SK-N-SH (cell line): Measurements from ENCODE around the gene CGB7. TPM values are rescaled to one million over a fixed set of nuclear protein-coding genes. Genes with fewer than 3 reads are reported as not detected.

ENCODE experiments used
- CTCF ChIA-PET: fragments of 300-600, 350-600 bp; formaldehyde crosslinking; extraction: SDS; loops from one replicate; lab custom pipeline; 2021; lab: Yijun Ruan, JAX
- POLR2A ChIA-PET: fragments of 350-600 bp; sonication (Branson Sonifier 250); formaldehyde crosslinking; extraction: SDS; loops from one replicate; lab custom pipeline; 2020; ENCODE audit warnings: antibody characterized with exemption, inconsistent platforms; lab: Yijun Ruan, JAX
- DNase-seq: peaks from one replicate; pipeline ENCODE4 v3.0.0; 2012
- H2AFZ ChIP-seq: fragments of 200-600 bp; sonication (generic); 2 replicates; pipeline ENCODE4 v1.8.1; 2016; ENCODE audit warnings: antibody characterized with exemption, mild to moderate bottlenecking, low read depth
- H3F3A ChIP-seq: fragments of 200-600 bp; sonication (generic); replicated peaks from 2 replicates; pipeline ENCODE3; 2016; ENCODE audit warnings: antibody characterized with exemption, mild to moderate bottlenecking; ENCODE audit not compliant: insufficient read depth
- H3K27ac ChIP-seq, 2 experiments: fragments of 200-500 bp in 1 of 2; fragments of 200-600 bp in 1 of 2; sonication (Bioruptor generic) in 1 of 2; sonication (generic), shearing (Covaris generic) in 1 of 2; 2 replicates each; pipeline versions ENCODE4 v1.5.1 to v1.6.1; 2014 to 2016; ENCODE audit warnings: low read depth in 2 of 2, inconsistent platforms in 1 of 2, low read length in 1 of 2, mild to moderate bottlenecking in 1 of 2, mixed read lengths in 1 of 2
- H3K27me3 ChIP-seq: fragments of 200-600 bp; sonication (generic), shearing (Covaris generic); 2 replicates; pipeline ENCODE4 v1.6.1; 2016; ENCODE audit warnings: mixed run types; ENCODE audit not compliant: insufficient read depth
- H3K36me3 ChIP-seq, 2 experiments: fragments of 200-500 bp in 1 of 2; fragments of 200-600 bp in 1 of 2; sonication (Bioruptor generic) in 1 of 2; sonication (generic) in 1 of 2; replicated peaks in 1 of 2; 2 replicates each; pipeline versions ENCODE3 to v1.5.1; 2014 to 2016; ENCODE audit warnings: low read length in 1 of 2, mild to moderate bottlenecking in 1 of 2; ENCODE audit not compliant: insufficient read depth in 2 of 2, control insufficient read depth in 1 of 2
- H3K4me1 ChIP-seq, 2 experiments: fragments of 200-500 bp in 1 of 2; fragments of 200-600 bp in 1 of 2; sonication (Bioruptor generic) in 1 of 2; sonication (generic), shearing (Covaris generic) in 1 of 2; 2 replicates each; pipeline versions ENCODE4 v1.5.1 to v1.6.1; 2014 to 2016; ENCODE audit warnings: low read depth in 1 of 2, low read length in 1 of 2, mixed run types in 1 of 2; ENCODE audit not compliant: insufficient read depth in 2 of 2, control insufficient read depth in 1 of 2
- H3K4me2 ChIP-seq: fragments of 200-600 bp; sonication (generic), shearing (Covaris generic); 2 replicates; pipeline ENCODE4 v1.6.1; 2017; ENCODE audit warnings: mixed run types
- H3K4me3 ChIP-seq, 2 experiments: fragments of 200-500 bp in 1 of 2; fragments of 200-600 bp in 1 of 2; sonication (Bioruptor generic) in 1 of 2; sonication (generic), shearing (Covaris generic) in 1 of 2; 2 replicates each; pipeline versions ENCODE4 v1.5.1 to v1.8.1; 2014 to 2016; ENCODE audit warnings: low read depth in 2 of 2, inconsistent platforms in 1 of 2, low read length in 1 of 2, mild to moderate bottlenecking in 1 of 2, mixed read lengths in 1 of 2, moderate library complexity in 1 of 2
- H3K79me2 ChIP-seq: fragments of 200-600 bp; sonication (generic); 2 replicates; pipeline ENCODE4 v1.8.1; 2017; ENCODE audit warnings: mild to moderate bottlenecking; ENCODE audit not compliant: insufficient read depth
- H3K9ac ChIP-seq: fragments of 200-600 bp; sonication (generic); 2 replicates; pipeline ENCODE4 v1.6.1; 2017; ENCODE audit warnings: mixed run types
- H3K9me2 ChIP-seq: fragments of 200-600 bp; sonication (generic); 2 replicates; pipeline ENCODE4 v1.6.1; 2017; ENCODE audit warnings: mixed run types
- H3K9me3 ChIP-seq: fragments of 200-600 bp; sonication (generic); 2 replicates; pipeline ENCODE4 v1.6.1; 2017; ENCODE audit warnings: mixed run types, mild to moderate bottlenecking, moderate library complexity
- H4K20me1 ChIP-seq: fragments of 200-600 bp; sonication (generic); 2 replicates; pipeline ENCODE4 v1.6.1; 2017; ENCODE audit warnings: mild to moderate bottlenecking, mixed run types; ENCODE audit not compliant: insufficient read depth
- FOSL2 ChIP-seq: IDR thresholded peaks from 2 replicates; pipeline ENCODE4 v1.4.0; 2012; ENCODE audit warnings: low read depth, mild to moderate bottlenecking, moderate library complexity, borderline replicate concordance
- FOXM1 ChIP-seq: IDR thresholded peaks from 2 replicates; pipeline ENCODE4 v1.4.0; 2012; ENCODE audit warnings: low read depth, mild to moderate bottlenecking
- GABPA ChIP-seq: IDR thresholded peaks from 2 replicates; pipeline ENCODE4 v1.4.0; 2012; ENCODE audit warnings: low read depth, mild to moderate bottlenecking
- IRF3 ChIP-seq: fragments of 150-350 bp; IDR thresholded peaks from 2 replicates; pipeline ENCODE4 v1.6.1; 2016; ENCODE audit warnings: mild to moderate bottlenecking, low read depth, low read length
- JUND ChIP-seq: IDR thresholded peaks from 2 replicates; pipeline ENCODE4 v1.4.0; 2012
- MEF2A ChIP-seq: IDR thresholded peaks from 2 replicates; pipeline ENCODE4 v1.4.0; 2012; ENCODE audit warnings: low read depth, borderline replicate concordance
- NFIC ChIP-seq: IDR thresholded peaks from 2 replicates; pipeline ENCODE4 v1.4.0; 2012; ENCODE audit warnings: borderline replicate concordance
- PBX3 ChIP-seq: IDR thresholded peaks from 2 replicates; pipeline ENCODE4; 2012
- RCOR1 ChIP-seq: fragments of 150-350 bp; IDR thresholded peaks from 2 replicates; pipeline ENCODE4 v1.6.1; 2017; ENCODE audit warnings: antibody characterized with exemption, low read length
- RXRA ChIP-seq: IDR thresholded peaks from 2 replicates; pipeline ENCODE4 v1.4.0; 2012; ENCODE audit warnings: low read depth, mild to moderate bottlenecking, borderline replicate concordance
- SIN3A ChIP-seq: IDR thresholded peaks from 2 replicates; pipeline ENCODE4 v1.6.1; 2012; ENCODE audit warnings: low read depth, mild to moderate bottlenecking, low read length, moderate library complexity, borderline replicate concordance
- TAF1 ChIP-seq: IDR thresholded peaks from 2 replicates; pipeline ENCODE4 v1.6.1; 2012; ENCODE audit warnings: low read depth, mild to moderate bottlenecking, low read length, moderate library complexity, borderline replicate concordance
- TCF12 ChIP-seq: IDR thresholded peaks from 2 replicates; pipeline ENCODE4 v1.4.0; 2012
- YY1 ChIP-seq: IDR thresholded peaks from 2 replicates; pipeline ENCODE4 v1.4.0; 2012; ENCODE audit warnings: low read depth, mild to moderate bottlenecking
- WGBS: methylation state at CpG from one replicate; pipeline ENCODE4 v1.1.6; 2017; ENCODE audit warnings: low lambda C conversion rate; 5-methylcytosine and 5-hydroxymethylcytosine counted together
- polyA plus RNA-seq, 3 experiments: library from polyadenylated mRNA; depleted of rRNA; stranded (reverse); fragments of >200 nt; gene quantifications; 2 replicates each; pipeline ENCODE4 v1.2.3, GENCODE V29; 2012
- TF ChIP-seq, protein P1 (sequence below): IDR thresholded peaks from 2 replicates; pipeline ENCODE4 v1.4.0; 2012; ENCODE audit warnings: low read depth
- TF ChIP-seq, protein P2 (sequence below): IDR thresholded peaks from 2 replicates; pipeline ENCODE4 v1.4.0; 2012; ENCODE audit warnings: low read depth, borderline replicate concordance

Gene CGB7
- polyA plus RNA-seq, 1 of the 3 experiments (the other 2 are of a cell fraction), result 2.0 TPM

DNA sequence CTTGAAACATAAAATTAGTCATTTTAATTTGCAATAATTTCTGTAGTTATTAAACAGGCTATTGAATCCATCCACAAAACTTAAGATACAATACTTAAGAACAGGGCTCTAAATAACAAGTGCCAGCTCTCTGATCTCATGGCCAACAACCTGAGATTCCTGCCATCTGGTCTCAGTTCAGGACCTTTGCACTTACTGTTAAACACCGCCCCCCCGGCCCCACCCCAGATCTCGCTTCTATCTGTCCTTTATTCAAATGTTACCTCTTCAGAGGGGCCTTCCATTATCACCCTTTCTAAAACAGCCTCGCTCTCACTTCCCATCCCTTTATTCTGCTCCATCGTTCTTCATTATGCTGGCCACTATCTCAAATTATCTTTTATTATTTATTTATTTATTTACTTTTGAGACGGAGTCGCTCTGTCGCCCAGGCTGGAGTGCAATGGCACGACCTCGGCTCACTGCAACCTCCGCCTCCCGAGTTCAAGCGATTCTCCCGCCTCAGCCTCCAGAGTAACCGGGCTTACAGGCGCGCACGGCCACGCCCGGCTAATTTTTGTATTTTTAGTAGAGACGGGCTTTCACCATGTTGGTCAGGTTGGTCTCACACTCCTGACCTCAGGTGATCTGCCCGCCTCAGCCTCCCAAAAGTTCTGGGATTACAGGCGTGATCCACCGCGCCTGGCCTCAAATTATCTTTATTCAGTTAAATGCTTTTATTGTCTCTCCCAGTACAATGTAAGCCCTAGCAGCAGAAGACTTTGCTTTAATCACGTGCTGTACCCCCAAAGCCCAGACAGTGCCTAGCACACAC is 26.9 kb upstream of the CGB7 start (continued):
- no peak for TF ChIP-seq FOSL2
- no peak for TF ChIP-seq MEF2A
- no peak for TF ChIP-seq NFIC
- no peak for TF ChIP-seq YY1
- TF ChIP-seq GABPA, result no peak
- no peak for TF ChIP-seq FOXM1
- no peak for TF ChIP-seq SIN3A
- no peak for TF ChIP-seq PBX3

DNA sequence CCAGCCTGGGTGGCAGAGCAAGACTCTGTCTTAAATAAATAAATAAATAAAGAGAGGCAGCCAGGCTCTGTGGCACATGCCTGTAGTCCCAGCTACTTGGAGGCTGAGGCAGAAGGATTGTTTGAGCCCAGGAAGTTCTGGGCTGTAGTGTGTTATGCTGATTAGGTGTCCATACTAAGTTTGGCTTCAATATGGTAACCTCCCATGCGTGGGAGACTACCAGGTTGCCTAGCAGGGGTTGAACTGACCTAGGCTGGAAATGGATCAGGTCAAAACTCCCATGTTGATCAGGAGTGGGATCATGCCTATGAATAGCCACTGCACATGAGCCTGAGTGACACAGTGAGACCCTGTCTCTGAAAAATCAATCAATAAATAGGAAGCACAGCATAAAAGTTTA is 23.7 kb upstream of the CGB7 start:
- Histone ChIP-seq H3K4me1 (peaks cover under 1 to 6% of the 10 kb centered on the region in 2 experiments; a peak in 1 of 4 replicates), H3K4me3 (no peak overlapping the region), H3F3A (peaks cover 8% of the 10 kb centered on the region), H3K9me2 (no peaks in the 10 kb centered on the region), H3K27me3 (no peaks in the 10 kb centered on the region), H2AFZ (no peak overlapping the region), H3K4me2 (no peak overlapping the region), H3K79me2 (peaks cover 14% of the 10 kb centered on the region), H3K27ac (no peak overlapping the region), H4K20me1 (peaks cover 8% of the 10 kb centered on the region), H3K36me3 (no peaks in the 10 kb centered on the region), H3K9me3 (no peaks in the 10 kb centered on the region), H3K9ac (no peak overlapping the region)
- TF ChIP-seq FOXM1 (no peak), TCF12 (no peak), IRF3 (no peak), TAF1 (no peak)
- TF ChIP-seq, protein P1, sequence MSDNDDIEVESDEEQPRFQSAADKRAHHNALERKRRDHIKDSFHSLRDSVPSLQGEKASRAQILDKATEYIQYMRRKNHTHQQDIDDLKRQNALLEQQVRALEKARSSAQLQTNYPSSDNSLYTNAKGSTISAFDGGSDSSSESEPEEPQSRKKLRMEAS, result no peak
- 60% methylated on average over 1 of the region's 1 CpG for WGBS
- DNase-seq, result no peak
- CTCF ChIA-PET, result interaction anchor here (1.3 to 2.2 kb wide), 4 partner anchors 8 to 118 kb away, joined by 3 to 9 read pairs (median 6); no protein-coding TSS in a partner anchor
- POLR2A ChIA-PET, result no interaction called here

- H3K9me3 ChIP-seq, result no peaks in the 10 kb centered on the region
- no peak overlapping the region for H2AFZ ChIP-seq
- H4K20me1 ChIP-seq, result no peaks in the 10 kb centered on the region
- no peak overlapping the region for H3K4me3 ChIP-seq
- 37% methylated on average over 4 of the region's 4 CpGs for WGBS
- H3F3A ChIP-seq, result peaks cover 8% of the 10 kb centered on the region
- CTCF ChIA-PET, result interaction anchor here (0.6 to 2.2 kb wide), 2 partner anchors 18 to 221 kb away, joined by 3 to 8 read pairs; no protein-coding TSS in a partner anchor
- no peak overlapping the region for H3K27ac ChIP-seq
- H3K4me2 ChIP-seq, result no peak overlapping the region
- H3K4me1 ChIP-seq, result peaks cover 0 to 4% of the 10 kb centered on the region in 2 experiments; a peak in 1 of 4 replicates
- POLR2A ChIA-PET, result no interaction called here
- no peak overlapping the region for H3K9ac ChIP-seq
- H3K9me2 ChIP-seq, result no peaks in the 10 kb centered on the region
- DNase-seq, result no peak
- no peaks in the 10 kb centered on the region for H3K36me3 ChIP-seq
- TF ChIP-seq JUND (no peak), RCOR1 (no peak), TAF1 (no peak), RXRA (no peak), SIN3A (no peak), FOXM1 (no peak), GABPA (no peak)
- TF ChIP-seq, protein P2, sequence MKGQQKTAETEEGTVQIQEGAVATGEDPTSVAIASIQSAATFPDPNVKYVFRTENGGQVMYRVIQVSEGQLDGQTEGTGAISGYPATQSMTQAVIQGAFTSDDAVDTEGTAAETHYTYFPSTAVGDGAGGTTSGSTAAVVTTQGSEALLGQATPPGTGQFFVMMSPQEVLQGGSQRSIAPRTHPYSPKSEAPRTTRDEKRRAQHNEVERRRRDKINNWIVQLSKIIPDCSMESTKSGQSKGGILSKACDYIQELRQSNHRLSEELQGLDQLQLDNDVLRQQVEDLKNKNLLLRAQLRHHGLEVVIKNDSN, result no peak
- TF ChIP-seq, all 33 proteins: peak for 0
- Histone ChIP-seq H3K79me2 (peaks cover 5% of the 10 kb centered on the region; the same call in 1 of the 2 replicates), H3K27me3 (no peaks in the 10 kb centered on the region)
Observed at GRCh38 chr19:49080392-49080791, 22.8 kb upstream of the CGB7 start.
